SJSA1 (cell line): ENCODE measurements around the gene NFIB. TPM values are rescaled to one million over a fixed set of nuclear protein-coding genes. Genes with fewer than 3 reads are reported as not detected.

Experiments
- DNase-seq, 2 experiments: peaks; one replicate each; pipeline ENCODE4 v3.0.0-alpha.2; 2015 to 2020; ENCODE audit warnings: low spot score in 2 of 2, low read depth in 1 of 2
- H3K27ac ChIP-seq: fragments of 250-450 bp; sonication (Bioruptor Pico); 2 replicates; pipeline ENCODE4 v1.5.1; 2020; ENCODE audit warnings: mild to moderate bottlenecking, moderate library complexity
- H3K27me3 ChIP-seq: fragments of 250-450 bp; sonication (Bioruptor Pico); replicated peaks from 2 replicates; pipeline ENCODE4 v1.5.1; 2020; ENCODE audit warnings: mild to moderate bottlenecking, moderate library complexity
- H3K36me3 ChIP-seq: fragments of 250-450 bp; sonication (Bioruptor Pico); 2 replicates; pipeline ENCODE4 v1.5.1; 2020; ENCODE audit warnings: mild to moderate bottlenecking
- H3K4me1 ChIP-seq: fragments of 250-450 bp; sonication (Bioruptor Pico); replicated peaks from 2 replicates; pipeline ENCODE4 v1.6.1; 2021; ENCODE audit warnings: mild to moderate bottlenecking
- H3K4me3 ChIP-seq: fragments of 250-450 bp; sonication (Bioruptor Pico); 2 replicates; pipeline ENCODE4 v1.5.1; 2020; ENCODE audit warnings: mild to moderate bottlenecking
- H3K9me3 ChIP-seq: fragments of 250-450 bp; sonication (Bioruptor Pico); replicated peaks from 2 replicates; pipeline ENCODE4 v1.5.1; 2020; ENCODE audit warnings: mild to moderate bottlenecking
- total RNA-seq: library from RNA; depleted of rRNA; stranded (reverse); fragments of >200 nt; shearing (Covaris generic); gene quantifications from 2 replicates; pipeline ENCODE4 v1.2.3, GENCODE V29; 2014

The NFIB gene
- total RNA-seq, 1 experiment from 2014 or later, result 7.6 TPM

GRCh38 chr9:14320271-14321181, 6.6 kb upstream of the NFIB start:
- no peaks in the 10 kb centered on the region for H3K27me3 ChIP-seq
- peaks cover 21% of the 10 kb centered on the region for H3K4me1 ChIP-seq
- peak overlapping the region; percentile 33 for H3K27ac ChIP-seq
- DNase-seq, result peak in 1 of 2 experiments; percentile 71
- H3K36me3 ChIP-seq, result no peaks in the 10 kb centered on the region
- H3K9me3 ChIP-seq, result no peaks in the 10 kb centered on the region
- peak overlapping the region; percentile 74 for H3K4me3 ChIP-seq

- no peak overlapping the region for H3K27ac ChIP-seq
- H3K36me3 ChIP-seq, result no peaks in the 10 kb centered on the region
- H3K9me3 ChIP-seq, result no peaks in the 10 kb centered on the region
- no peak for DNase-seq
- no peaks in the 10 kb centered on the region for H3K27me3 ChIP-seq
- H3K4me3 ChIP-seq, result no peak overlapping the region
- H3K4me1 ChIP-seq, result peaks cover 21% of the 10 kb centered on the region
Measured at GRCh38 chr9:14318934-14319580, 5.1 kb upstream of the NFIB start.

- H3K9me3 ChIP-seq, result no peaks in the 10 kb centered on the region
- H3K4me1 ChIP-seq, result peaks cover 21% of the 10 kb centered on the region
- H3K27ac ChIP-seq, result no peak overlapping the region
- no peak for DNase-seq
- no peak overlapping the region for H3K4me3 ChIP-seq
- no peaks in the 10 kb centered on the region for H3K27me3 ChIP-seq
- no peaks in the 10 kb centered on the region for H3K36me3 ChIP-seq
Measured at GRCh38 chr9:14318361-14318760, 4.4 kb upstream of the NFIB start.

DNA sequence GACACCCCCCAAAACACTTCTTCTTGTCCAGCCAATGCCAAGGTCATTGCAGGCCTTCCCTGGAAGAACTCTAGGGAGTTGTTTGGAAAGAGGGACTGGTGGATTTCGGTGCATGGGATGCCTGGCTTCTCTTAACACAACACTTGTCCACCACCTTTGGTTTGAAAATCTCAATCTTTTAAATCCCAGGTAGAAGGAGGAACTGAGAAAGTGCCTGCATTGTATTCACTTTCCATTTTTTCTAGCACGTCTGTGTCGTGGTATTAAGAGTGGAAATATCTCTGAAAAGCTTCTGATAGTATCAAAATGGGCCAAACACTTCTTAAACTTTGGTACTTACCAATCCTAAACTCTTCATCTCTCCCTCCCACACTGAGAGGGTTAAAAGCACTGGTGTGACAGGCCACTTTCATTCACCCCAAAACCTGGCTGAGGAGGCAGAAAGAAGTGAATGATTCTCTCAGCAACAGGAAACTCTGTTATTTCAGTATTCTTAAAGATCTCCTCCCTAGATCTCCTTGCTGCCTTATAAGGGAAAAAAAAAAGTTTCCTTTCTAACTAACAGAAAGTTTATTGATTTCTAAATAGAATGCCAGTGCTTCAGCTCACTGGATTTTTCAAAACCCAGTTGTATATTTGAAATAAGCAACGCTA, 3.9 kb upstream of the NFIB start:
- Histone ChIP-seq H3K27me3 (no peaks in the 10 kb centered on the region), H3K4me3 (no peak overlapping the region), H3K4me1 (peaks cover 21% of the 10 kb centered on the region), H3K9me3 (no peaks in the 10 kb centered on the region), H3K27ac (no peak overlapping the region), H3K36me3 (no peaks in the 10 kb centered on the region)
- no peak for DNase-seq

DNA sequence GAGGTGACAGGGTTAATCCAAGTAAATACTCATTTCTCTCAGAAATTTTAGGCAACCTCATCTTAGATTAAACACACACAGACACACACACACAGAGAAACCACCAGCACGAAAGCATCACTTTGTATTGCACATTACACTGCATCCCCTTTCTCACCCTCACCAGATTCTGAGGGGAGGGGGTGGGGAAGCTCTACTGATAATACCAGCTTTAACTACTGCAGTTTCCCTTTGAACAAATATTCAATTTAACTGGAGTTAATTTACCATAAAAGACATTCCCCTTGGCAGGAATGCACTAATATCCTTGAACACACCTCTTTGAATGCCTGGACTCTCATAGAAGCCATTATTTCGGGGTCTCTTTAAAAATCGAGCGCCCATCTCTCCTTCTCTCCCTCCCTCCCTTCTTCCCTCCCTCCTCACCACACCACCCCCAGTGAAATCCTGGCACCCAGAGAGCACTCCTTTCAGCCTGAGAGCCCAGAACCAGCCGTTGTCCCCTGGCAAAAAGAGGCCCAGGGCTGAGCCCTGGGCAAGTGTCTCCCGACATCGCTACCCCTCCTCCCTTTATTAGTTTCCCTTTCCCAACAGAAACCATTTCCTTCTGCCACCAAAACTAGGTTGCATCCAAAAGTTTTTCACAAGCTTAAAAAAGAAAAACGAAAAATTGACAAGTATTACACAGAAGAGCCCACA, 2.8 kb upstream of the NFIB start:
- Histone ChIP-seq H3K4me1 (peaks cover 21% of the 10 kb centered on the region), H3K27me3 (no peaks in the 10 kb centered on the region), H3K27ac (no peak overlapping the region), H3K36me3 (no peaks in the 10 kb centered on the region), H3K9me3 (no peaks in the 10 kb centered on the region), H3K4me3 (no peak overlapping the region)
- DNase-seq, result no peak

DNA sequence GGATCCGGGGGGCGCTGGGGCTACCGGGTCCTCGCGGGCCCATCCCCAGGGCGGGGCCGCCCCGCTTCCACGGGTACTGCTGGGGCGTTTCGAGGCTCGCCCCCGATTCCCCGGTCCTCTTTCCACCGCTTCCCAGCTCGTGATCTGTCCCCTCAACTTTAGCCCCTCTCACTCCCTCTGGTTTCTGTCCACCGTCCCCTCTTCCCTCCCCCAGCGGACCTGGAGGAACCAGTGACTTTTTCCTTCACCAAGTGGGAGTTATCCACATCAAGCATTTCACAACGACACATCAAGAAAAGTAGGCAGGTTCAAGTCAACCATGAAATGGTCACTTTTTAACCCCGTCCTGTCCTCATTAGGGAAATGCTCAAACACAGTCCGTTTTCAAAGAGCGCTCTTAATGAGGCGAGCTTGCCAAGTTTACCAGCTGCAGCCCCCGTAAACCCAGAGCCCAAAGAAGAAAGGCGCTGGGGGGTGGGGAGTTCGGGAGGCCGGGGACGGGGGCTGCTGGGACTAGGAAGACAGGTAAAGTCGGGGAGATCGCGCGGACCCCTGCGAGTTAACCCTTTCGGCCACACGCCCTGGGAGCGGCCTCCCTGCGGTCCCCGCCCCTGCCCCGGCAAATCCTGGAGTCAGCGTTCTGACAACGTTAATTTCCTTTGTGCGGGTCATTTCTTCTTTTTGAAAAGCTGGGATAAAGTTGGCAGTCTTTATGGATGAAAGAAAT, 2.1 kb upstream of the NFIB start:
- DNase-seq, result no peak
- H3K4me1 ChIP-seq, result peaks cover 15% of the 10 kb centered on the region
- no peaks in the 10 kb centered on the region for H3K9me3 ChIP-seq
- H3K27ac ChIP-seq, result no peak overlapping the region
- H3K36me3 ChIP-seq, result no peaks in the 10 kb centered on the region
- H3K4me3 ChIP-seq, result peak overlapping the region; percentile 59
- no peaks in the 10 kb centered on the region for H3K27me3 ChIP-seq

- peak overlapping the region; percentile 78 for H3K27ac ChIP-seq
- no peaks in the 10 kb centered on the region for H3K36me3 ChIP-seq
- no peaks in the 10 kb centered on the region for H3K27me3 ChIP-seq
- peak overlapping the region; percentile 59 for H3K4me3 ChIP-seq
- H3K9me3 ChIP-seq, result no peaks in the 10 kb centered on the region
- H3K4me1 ChIP-seq, result peaks cover 7% of the 10 kb centered on the region
- peak; percentile 56 to 80 for DNase-seq
Measured at GRCh38 chr9:14314929-14315874, 1.3 kb upstream of the NFIB start.

- Histone ChIP-seq H3K4me3 (peak overlapping the region; percentile 59), H3K27ac (peak overlapping the region; percentile 79), H3K36me3 (no peaks in the 10 kb centered on the region), H3K9me3 (no peaks in the 10 kb centered on the region), H3K27me3 (no peaks in the 10 kb centered on the region), H3K4me1 (peaks cover 3% of the 10 kb centered on the region; the same call in 1 of the 2 replicates)
- peak; percentile 62 to 67 for DNase-seq
Measured at GRCh38 chr9:14314424-14314928, 535 bp upstream of the NFIB start.

- no peaks in the 10 kb centered on the region for H3K36me3 ChIP-seq
- H3K9me3 ChIP-seq, result no peaks in the 10 kb centered on the region
- DNase-seq, result peak in 1 of 2 experiments; percentile 27
- peak overlapping the region; percentile 60 for H3K27ac ChIP-seq
- peaks cover 3% of the 10 kb centered on the region; the same call in 1 of the 2 replicates for H3K4me1 ChIP-seq
- H3K27me3 ChIP-seq, result no peaks in the 10 kb centered on the region
- peak overlapping the region; percentile 59 for H3K4me3 ChIP-seq
Measured at GRCh38 chr9:14313378-14313940, 482 bp downstream of the NFIB start.

DNA sequence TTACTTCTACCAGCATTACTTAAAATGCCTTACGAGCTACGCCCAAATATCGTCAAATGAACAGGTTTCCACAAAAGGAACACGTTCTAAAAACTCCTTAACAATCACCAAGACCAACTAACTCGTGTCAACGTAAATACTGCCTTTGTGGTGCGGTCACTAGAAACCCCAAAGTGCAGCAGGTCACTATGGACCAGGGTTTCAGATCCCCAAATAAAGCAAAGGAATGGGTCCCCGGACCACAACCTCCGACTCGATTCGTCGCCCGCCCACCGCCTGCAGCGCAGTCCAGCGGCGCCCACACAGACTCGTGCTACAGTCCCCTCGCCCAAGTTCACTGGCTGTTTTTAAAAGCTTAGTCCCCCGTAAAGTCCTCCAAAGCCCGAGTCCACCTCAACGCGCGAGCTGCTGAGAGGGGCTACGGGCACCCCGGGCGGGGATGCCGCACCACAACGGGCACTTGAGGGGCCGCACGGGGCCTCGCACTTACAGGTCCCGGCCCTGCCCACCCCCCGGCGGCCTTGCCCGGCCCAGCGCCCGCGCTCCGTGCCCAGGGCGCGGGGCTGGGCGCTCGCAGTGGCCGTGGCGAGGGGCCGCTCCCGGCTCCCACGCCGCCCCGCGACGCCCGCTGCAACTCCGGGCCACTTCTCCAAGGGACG, 1.1 kb downstream of the NFIB start:
- H3K4me1 ChIP-seq, result peaks cover 3% of the 10 kb centered on the region; the same call in 1 of the 2 replicates
- H3K36me3 ChIP-seq, result no peaks in the 10 kb centered on the region
- no peaks in the 10 kb centered on the region for H3K27me3 ChIP-seq
- DNase-seq, result peak in 1 of 2 experiments; percentile 33
- peak overlapping the region; percentile 59 for H3K4me3 ChIP-seq
- no peaks in the 10 kb centered on the region for H3K9me3 ChIP-seq
- peak overlapping the region; percentile 60 for H3K27ac ChIP-seq

GRCh38 chr9:14311956-14312685, 1.8 kb downstream of the NFIB start:
- no peak for DNase-seq
- Histone ChIP-seq H3K27ac (peak overlapping the region; percentile 26; the same call in 1 of the 2 replicates), H3K9me3 (no peaks in the 10 kb centered on the region), H3K36me3 (no peaks in the 10 kb centered on the region), H3K4me1 (peaks cover 3% of the 10 kb centered on the region; the same call in 1 of the 2 replicates), H3K27me3 (no peaks in the 10 kb centered on the region), H3K4me3 (peak overlapping the region; percentile 59)
